ENCODE data around the gene PSMC4. TPM values are rescaled to one million over a fixed set of nuclear protein-coding genes. Genes with fewer than 3 reads are reported as not detected.

The PSMC4 gene
- total RNA-seq, 4 donors from 2014 or later: 74.4 to 97.9 (median 90.0) TPM

GRCh38 chr19:39998501-39998900 is 27.5 kb downstream of the PSMC4 start:
- H3K4me3 ChIP-seq: no peak overlapping the region
- peaks cover 0 to 8% (median 4%) of the 10 kb centered on the region in 4 donors for H3K4me1 ChIP-seq
- H3K27me3 ChIP-seq: no peaks in the 10 kb centered on the region
- peaks cover 0 to 6% (median 0%) of the 10 kb centered on the region in 4 donors for H3K9me3 ChIP-seq
- no peaks in the 10 kb centered on the region for H3K36me3 ChIP-seq
- TF ChIP-seq POLR2A (IDR thresholded peaks at IDR 0.05) (no peak), CTCF (IDR thresholded peaks at IDR 0.05) (no peak)
- H3K27ac ChIP-seq: no peak overlapping the region
- no peak for DNase-seq

GRCh38 chr19:40005691-40006272 is 34.8 kb downstream of the PSMC4 start:
- no peaks in the 10 kb centered on the region for H3K27me3 ChIP-seq
- H3K27ac ChIP-seq: no peak overlapping the region
- H3K9me3 ChIP-seq: no peaks in the 10 kb centered on the region

GRCh38 chr19:40006273-40006691 is 35.3 kb downstream of the PSMC4 start:
- no peak for TF ChIP-seq CTCF (IDR thresholded peaks at IDR 0.05)
- H3K36me3 ChIP-seq: peaks cover 0 to 47% (median 0%) of the 10 kb centered on the region in 3 donors

More at GRCh38 chr19:40005691-40006272, 34.8 kb downstream of the PSMC4 start:
- DNase-seq: no peak
- Histone ChIP-seq H3K4me3 (no peak overlapping the region), H3K36me3 (peaks cover 0 to 42% (median 0%) of the 10 kb centered on the region in 3 donors), H3K4me1 (no peaks in the 10 kb centered on the region)
- no peak for TF ChIP-seq CTCF (IDR thresholded peaks at IDR 0.05)
- no peak for TF ChIP-seq POLR2A (IDR thresholded peaks at IDR 0.05)

GRCh38 chr19:40009674-40010073 is 38.7 kb downstream of the PSMC4 start:
- Histone ChIP-seq H3K4me1 (no peaks in the 10 kb centered on the region), H3K27ac (no peak overlapping the region), H3K4me3 (no peak overlapping the region), H3K27me3 (no peaks in the 10 kb centered on the region), H3K9me3 (peaks cover 0 to 21% (median 6%) of the 10 kb centered on the region in 4 donors), H3K36me3 (peaks cover 0 to 74% (median 0%) of the 10 kb centered on the region in 3 donors)
- TF ChIP-seq CTCF (IDR thresholded peaks at IDR 0.05) (no peak), POLR2A (IDR thresholded peaks at IDR 0.05) (no peak)
- no peak for DNase-seq

More at GRCh38 chr19:40006273-40006691, 35.3 kb downstream of the PSMC4 start:
- H3K27me3 ChIP-seq: no peaks in the 10 kb centered on the region
- DNase-seq: no peak
- no peaks in the 10 kb centered on the region for H3K4me1 ChIP-seq
- no peak overlapping the region for H3K4me3 ChIP-seq
- no peak overlapping the region for H3K27ac ChIP-seq
- H3K9me3 ChIP-seq: no peaks in the 10 kb centered on the region

GRCh38 chr19:40013991-40014390 is 43.0 kb downstream of the PSMC4 start:
- no peak for DNase-seq
- Histone ChIP-seq H3K4me1 (no peaks in the 10 kb centered on the region), H3K4me3 (no peak overlapping the region), H3K9me3 (peaks cover 0 to 47% (median 12%) of the 10 kb centered on the region in 4 donors), H3K36me3 (peaks cover 0 to 54% (median 0%) of the 10 kb centered on the region in 3 donors), H3K27ac (no peak overlapping the region), H3K27me3 (no peaks in the 10 kb centered on the region)
- no peak for TF ChIP-seq POLR2A (IDR thresholded peaks at IDR 0.05)
- TF ChIP-seq CTCF (IDR thresholded peaks at IDR 0.05): no peak
